ENCODE results near the gene MMAA. TPM values are rescaled to one million over a fixed set of nuclear protein-coding genes. Genes with fewer than 3 reads are reported as not detected.

MMAA gene
- polyA plus RNA-seq, 1 donor from 2014 or later = 7.4 TPM

Other genes starting within 250 kb of the MMAA start
- gene SMAD1, start 137.5 kb upstream of the MMAA start, polyA plus RNA-seq = not detected
- gene C4orf51, start 60.8 kb downstream of the MMAA start, polyA plus RNA-seq = not detected

All from IgD-negative memory B cell (primary cell).